Upper lobe of right lung (tissue), 1 donor: ENCODE data around the gene C9orf78. TPM values are rescaled to one million over a fixed set of nuclear protein-coding genes. Genes with fewer than 3 reads are reported as not detected.

Source experiments
- ATAC-seq: fragments of 200-7000 bp; cut with Tn5 transposase; one replicate; pipeline ENCODE4 v1.9.1; 2020; ENCODE audit warnings: mild to moderate bottlenecking, moderate library complexity
- DNase-seq: peaks from one replicate; pipeline ENCODE4 v3.0.0-alpha.2; 2020
- H3K27ac ChIP-seq: fragments of 200-600 bp; one replicate; pipeline ENCODE4 v1.8.0; 2022
- H3K27me3 ChIP-seq: fragments of 200-600 bp; one replicate; pipeline ENCODE4 v1.8.0; 2022; ENCODE audit warnings: mild to moderate bottlenecking
- H3K36me3 ChIP-seq: fragments of 200-600 bp; one replicate; pipeline ENCODE4 v1.8.0; 2022
- H3K4me1 ChIP-seq: fragments of 200-600 bp; one replicate; pipeline ENCODE4 v1.8.0; 2022
- H3K4me3 ChIP-seq: fragments of 200-600 bp; one replicate; pipeline ENCODE4 v1.8.0; 2022; ENCODE audit warnings: mild to moderate bottlenecking
- H3K9me3 ChIP-seq: fragments of 200-600 bp; one replicate; pipeline ENCODE4 v1.8.0; 2022
- CTCF ChIP-seq: fragments of 200-600 bp; IDR thresholded peaks from one replicate; pipeline ENCODE4 v1.8.0; 2022; ENCODE audit warnings: antibody characterized with exemption
- intact Hi-C: fragments of 100-400 bp; cut with DNase I; formaldehyde crosslinking; loops from one replicate; pipeline ENCODE4 v1.11.0; 2022
- total RNA-seq: library from RNA; stranded (reverse); fragmentation: NEBNext Ultra II Directional; extraction: Animal tissue kit (Norgen Biotek cat#: 25700); gene quantifications from one replicate; pipeline ENCODE4 v1.2.1, GENCODE V29; 2021
- donor health status: DM: no; HTN: yes; CAD: no; lungs with severe emphysema.

C9orf78 gene
- total RNA-seq, 1 donor from 2014 or later = 36.6 TPM

GRCh38 chr9:129875181-129875611 lies 40.1 kb upstream of the C9orf78 start:
- Histone ChIP-seq H3K27me3 (no peaks in the 10 kb centered on the region), H3K4me3 (no peak overlapping the region), H3K9me3 (no peaks in the 10 kb centered on the region), H3K27ac (no peak overlapping the region), H3K4me1 (no peaks in the 10 kb centered on the region), H3K36me3 (peaks cover 49% of the 10 kb centered on the region)
- no peak for DNase-seq
- no peak for ATAC-seq
- intact Hi-C loops = no loop called here
- TF ChIP-seq CTCF = peak; percentile 10

GRCh38 chr9:129874261-129875101 lies 39.4 kb upstream of the C9orf78 start:
- DNase-seq (no peak), ATAC-seq (no peak)
- TF ChIP-seq CTCF = no peak
- intact Hi-C loops = no loop called here
- Histone ChIP-seq H3K27me3 (no peaks in the 10 kb centered on the region), H3K4me3 (no peak overlapping the region), H3K27ac (no peak overlapping the region), H3K4me1 (no peaks in the 10 kb centered on the region), H3K36me3 (peaks cover 42% of the 10 kb centered on the region), H3K9me3 (no peaks in the 10 kb centered on the region)

- H3K36me3 ChIP-seq = peaks cover 38% of the 10 kb centered on the region
- no peak overlapping the region for H3K4me3 ChIP-seq
- intact Hi-C loops = no loop called here
- H3K27me3 ChIP-seq = no peaks in the 10 kb centered on the region
- no peaks in the 10 kb centered on the region for H3K4me1 ChIP-seq
- TF ChIP-seq CTCF = no peak
- H3K27ac ChIP-seq = no peak overlapping the region
- DNase-seq (no peak), ATAC-seq (no peak)
- no peaks in the 10 kb centered on the region for H3K9me3 ChIP-seq
These were observed 38.6 kb upstream of the C9orf78 start for GRCh38 chr9:129873563-129874190.

- Histone ChIP-seq H3K9me3 (no peaks in the 10 kb centered on the region), H3K4me3 (no peak overlapping the region), H3K36me3 (peaks cover 36% of the 10 kb centered on the region), H3K4me1 (no peaks in the 10 kb centered on the region), H3K27ac (no peak overlapping the region), H3K27me3 (no peaks in the 10 kb centered on the region)
- TF ChIP-seq CTCF = no peak
- ATAC-seq (no peak), DNase-seq (no peak)
- intact Hi-C loops = no loop called here
These were observed 36.0 kb upstream of the C9orf78 start for GRCh38 chr9:129871046-129871445.

- Histone ChIP-seq H3K9me3 (no peaks in the 10 kb centered on the region), H3K4me3 (no peak overlapping the region), H3K27ac (peak overlapping the region; percentile 55), H3K27me3 (no peaks in the 10 kb centered on the region), H3K36me3 (peaks cover 31% of the 10 kb centered on the region), H3K4me1 (no peaks in the 10 kb centered on the region)
- intact Hi-C loops = no loop called here
- DNase-seq (no peak), ATAC-seq (no peak)
- TF ChIP-seq CTCF = no peak
These were observed 34.8 kb upstream of the C9orf78 start for GRCh38 chr9:129869585-129870501.
